GM13977 (cell line): Measurements from ENCODE around the gene HRC.
"Not testable (repeated sequence)": the region's sequence is repeated elsewhere in the genome, so short reads cannot be mapped to it uniquely, and the experiment has no call there.

ENCODE experiments used
- DNase-seq: peaks from one replicate; pipeline ENCODE4 v3.0.0; 2012; ENCODE audit warnings: low spot score
- in situ Hi-C: fragments of 300-500 bp; cut with MboI; formaldehyde crosslinking; loops from one replicate; pipeline ENCODE4 v1.12.0; 2022; ENCODE audit warnings: low sequenced_read_pairs, low pct_unique_long_range_greater_than_20kb, mixed read lengths, inconsistent platforms; ENCODE audit not compliant: unreplicated experiment
- TF ChIP-seq, protein P1 (sequence below): IDR thresholded peaks from 2 replicates; pipeline ENCODE4 v1.5.1; 2012; ENCODE audit warnings: mild to moderate bottlenecking, control low read depth; ENCODE audit not compliant: insufficient read depth; ENCODE audit errors: extremely low read depth, missing control alignments

Gene HRC

GRCh38 chr19:49127674-49128544 lies 27.3 kb downstream of the HRC start:
- DNase-seq: peak; percentile 100
- TF ChIP-seq, protein P1, sequence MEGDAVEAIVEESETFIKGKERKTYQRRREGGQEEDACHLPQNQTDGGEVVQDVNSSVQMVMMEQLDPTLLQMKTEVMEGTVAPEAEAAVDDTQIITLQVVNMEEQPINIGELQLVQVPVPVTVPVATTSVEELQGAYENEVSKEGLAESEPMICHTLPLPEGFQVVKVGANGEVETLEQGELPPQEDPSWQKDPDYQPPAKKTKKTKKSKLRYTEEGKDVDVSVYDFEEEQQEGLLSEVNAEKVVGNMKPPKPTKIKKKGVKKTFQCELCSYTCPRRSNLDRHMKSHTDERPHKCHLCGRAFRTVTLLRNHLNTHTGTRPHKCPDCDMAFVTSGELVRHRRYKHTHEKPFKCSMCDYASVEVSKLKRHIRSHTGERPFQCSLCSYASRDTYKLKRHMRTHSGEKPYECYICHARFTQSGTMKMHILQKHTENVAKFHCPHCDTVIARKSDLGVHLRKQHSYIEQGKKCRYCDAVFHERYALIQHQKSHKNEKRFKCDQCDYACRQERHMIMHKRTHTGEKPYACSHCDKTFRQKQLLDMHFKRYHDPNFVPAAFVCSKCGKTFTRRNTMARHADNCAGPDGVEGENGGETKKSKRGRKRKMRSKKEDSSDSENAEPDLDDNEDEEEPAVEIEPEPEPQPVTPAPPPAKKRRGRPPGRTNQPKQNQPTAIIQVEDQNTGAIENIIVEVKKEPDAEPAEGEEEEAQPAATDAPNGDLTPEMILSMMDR: peak; percentile 10
- in situ Hi-C loops: no loop called here

DNA sequence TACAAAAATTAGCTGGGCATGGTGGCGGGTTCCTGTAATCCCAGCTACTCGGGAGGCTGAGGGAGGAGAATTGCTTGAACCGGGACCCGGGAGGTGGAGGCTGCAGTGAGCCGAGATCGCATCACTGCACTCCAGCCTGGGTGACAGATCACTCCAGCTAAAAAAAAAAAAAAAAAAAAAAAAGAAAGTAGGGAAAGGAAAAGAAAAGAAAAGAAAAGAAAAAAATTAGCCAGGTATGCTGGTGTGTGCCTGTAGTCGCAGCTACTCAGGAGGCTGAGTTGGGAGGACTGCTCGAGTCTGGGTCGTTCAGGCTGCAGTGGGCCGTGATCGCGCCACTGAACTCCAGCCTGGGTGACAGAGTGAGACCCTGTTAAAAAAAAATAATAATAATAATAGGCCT lies 28.0 kb downstream of the HRC start:
- in situ Hi-C loops: not testable (repeated sequence)

GRCh38 chr19:49126575-49126974 lies 28.6 kb downstream of the HRC start:
- TF ChIP-seq, protein P1: no peak
- DNase-seq: no peak
- in situ Hi-C loops: no loop called here

More for the DNA sequence above, 28.0 kb downstream of the HRC start:
- not testable (repeated sequence) for DNase-seq

GRCh38 chr19:49125025-49125731 lies 30.0 kb downstream of the HRC start:
- DNase-seq: no peak
- TF ChIP-seq, protein P1: no peak
- in situ Hi-C loops: no loop called here

GRCh38 chr19:49123285-49123684 lies 31.9 kb downstream of the HRC start:
- DNase-seq, in situ Hi-C loops: not testable (repeated sequence)

DNA sequence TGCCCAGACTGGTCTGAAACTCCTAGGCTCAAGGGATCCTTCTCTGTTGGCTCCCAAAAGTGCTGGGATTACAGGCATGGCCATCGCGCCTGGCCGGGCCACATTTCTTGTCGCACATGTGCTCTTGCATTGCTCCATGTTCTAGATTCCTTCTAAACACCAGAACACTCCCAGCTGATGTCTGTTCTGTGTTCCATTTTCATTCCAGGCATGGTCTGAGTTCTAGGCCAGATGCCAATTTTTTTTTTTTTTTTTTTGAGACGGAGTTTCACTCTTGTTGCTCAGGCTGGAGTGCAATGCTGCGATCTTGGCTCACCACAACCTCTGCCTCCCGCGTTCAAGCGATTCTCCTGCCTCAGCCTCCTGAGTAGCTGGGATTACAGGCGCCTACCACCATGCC lies 33.4 kb downstream of the HRC start:
- DNase-seq, in situ Hi-C loops: not testable (repeated sequence)

DNA sequence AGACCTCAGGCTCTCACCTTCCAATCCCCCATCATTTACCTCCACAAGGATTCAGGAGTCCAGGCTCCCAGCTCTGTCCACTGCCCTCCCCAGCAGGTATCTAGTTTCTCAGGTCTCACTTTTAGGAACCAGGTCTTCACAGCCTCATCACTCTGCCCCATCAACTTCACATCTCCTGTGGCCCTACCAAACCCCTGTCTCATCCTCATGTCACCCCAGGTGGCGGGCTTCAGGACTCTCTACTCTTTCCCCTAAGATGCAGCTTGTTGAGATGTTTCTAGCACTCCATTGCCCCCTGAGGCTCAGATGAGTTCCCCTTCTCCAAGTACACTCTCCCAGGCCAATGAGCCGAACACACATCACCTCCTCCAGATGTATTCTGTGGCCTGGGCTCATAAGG lies 34.3 kb downstream of the HRC start:
- in situ Hi-C loops: no loop called here
- no peak for DNase-seq
- TF ChIP-seq, protein P1: no peak

GRCh38 chr19:49120325-49120683 lies 34.9 kb downstream of the HRC start:
- TF ChIP-seq, protein P1: no peak
- in situ Hi-C loops: no loop called here

More at GRCh38 chr19:49120325-49120683, 34.9 kb downstream of the HRC start:
- DNase-seq: no peak
